GM12873 (cell line): ENCODE measurements around the gene ST3GAL3.

Experiments
- TF ChIP-seq, protein P1 (sequence below): IDR thresholded peaks from 2 replicates; pipeline ENCODE4 v1.5.1; 2012; ENCODE audit warnings: low read depth, mild to moderate bottlenecking, moderate library complexity, low read length, control low read depth; ENCODE audit not compliant: insufficient read depth; ENCODE audit errors: missing control alignments

The ST3GAL3 gene

DNA sequence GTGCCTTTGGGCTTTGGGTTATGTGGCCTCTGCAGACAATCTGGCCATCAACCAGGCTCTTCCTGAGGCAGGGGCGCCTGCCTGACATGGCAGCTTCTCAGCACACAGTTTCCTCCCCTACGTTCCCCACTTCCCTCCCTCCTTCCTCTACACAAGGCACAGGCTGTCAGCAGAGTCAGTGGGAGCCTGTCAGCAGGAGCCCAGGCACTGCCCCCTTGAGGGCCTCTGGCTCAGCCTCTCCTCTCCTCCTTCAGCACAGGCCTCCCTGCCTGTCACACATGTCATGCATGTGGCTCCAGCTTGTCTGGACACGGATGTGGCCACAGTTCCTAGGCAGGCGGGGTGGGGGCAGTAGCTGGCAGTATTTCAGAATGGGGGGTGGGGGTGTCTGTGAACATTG is 174.1 kb downstream of the ST3GAL3 start:
- TF ChIP-seq, protein P1, sequence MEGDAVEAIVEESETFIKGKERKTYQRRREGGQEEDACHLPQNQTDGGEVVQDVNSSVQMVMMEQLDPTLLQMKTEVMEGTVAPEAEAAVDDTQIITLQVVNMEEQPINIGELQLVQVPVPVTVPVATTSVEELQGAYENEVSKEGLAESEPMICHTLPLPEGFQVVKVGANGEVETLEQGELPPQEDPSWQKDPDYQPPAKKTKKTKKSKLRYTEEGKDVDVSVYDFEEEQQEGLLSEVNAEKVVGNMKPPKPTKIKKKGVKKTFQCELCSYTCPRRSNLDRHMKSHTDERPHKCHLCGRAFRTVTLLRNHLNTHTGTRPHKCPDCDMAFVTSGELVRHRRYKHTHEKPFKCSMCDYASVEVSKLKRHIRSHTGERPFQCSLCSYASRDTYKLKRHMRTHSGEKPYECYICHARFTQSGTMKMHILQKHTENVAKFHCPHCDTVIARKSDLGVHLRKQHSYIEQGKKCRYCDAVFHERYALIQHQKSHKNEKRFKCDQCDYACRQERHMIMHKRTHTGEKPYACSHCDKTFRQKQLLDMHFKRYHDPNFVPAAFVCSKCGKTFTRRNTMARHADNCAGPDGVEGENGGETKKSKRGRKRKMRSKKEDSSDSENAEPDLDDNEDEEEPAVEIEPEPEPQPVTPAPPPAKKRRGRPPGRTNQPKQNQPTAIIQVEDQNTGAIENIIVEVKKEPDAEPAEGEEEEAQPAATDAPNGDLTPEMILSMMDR, result no peak

DNA sequence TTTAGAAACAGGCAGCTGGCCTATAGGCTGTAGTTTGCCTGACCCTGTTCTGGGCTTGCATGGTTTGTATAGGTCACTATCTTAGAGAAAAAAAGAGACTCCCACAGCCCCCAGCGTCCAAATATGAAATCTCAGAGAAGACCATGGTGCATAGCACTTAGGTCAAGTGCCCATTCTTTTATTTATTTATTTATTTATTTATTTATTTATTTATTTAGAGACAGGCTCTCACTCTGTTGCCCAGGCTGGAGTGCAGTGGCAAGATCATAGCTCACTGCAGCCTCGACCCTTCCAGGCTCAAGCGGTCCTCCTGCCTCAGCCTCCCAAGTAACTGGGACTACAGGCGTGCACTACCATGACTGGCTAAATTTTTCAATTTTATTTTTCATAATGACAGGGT is 175.4 kb downstream of the ST3GAL3 start:
- TF ChIP-seq, protein P1, result no peak

DNA sequence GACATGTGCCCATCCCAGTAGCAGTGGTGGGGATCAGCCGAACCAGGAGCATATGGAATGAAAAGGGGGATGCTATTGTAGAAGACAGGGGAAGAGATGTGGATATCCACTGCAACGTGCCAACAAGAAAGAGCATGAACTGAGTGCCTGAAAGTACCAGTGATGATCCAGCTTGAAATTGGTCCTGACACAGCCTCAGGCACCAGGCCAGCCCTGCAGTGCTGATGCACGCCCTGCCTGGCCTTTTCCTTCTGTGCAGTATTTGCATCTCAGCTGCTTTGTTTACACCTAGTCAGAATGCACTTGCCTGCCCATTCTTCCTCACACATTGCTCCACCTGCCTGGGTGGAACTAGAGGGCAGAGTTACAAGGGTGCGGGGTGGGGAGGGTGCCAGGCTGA is 176.0 kb downstream of the ST3GAL3 start:
- TF ChIP-seq, protein P1, result no peak

DNA sequence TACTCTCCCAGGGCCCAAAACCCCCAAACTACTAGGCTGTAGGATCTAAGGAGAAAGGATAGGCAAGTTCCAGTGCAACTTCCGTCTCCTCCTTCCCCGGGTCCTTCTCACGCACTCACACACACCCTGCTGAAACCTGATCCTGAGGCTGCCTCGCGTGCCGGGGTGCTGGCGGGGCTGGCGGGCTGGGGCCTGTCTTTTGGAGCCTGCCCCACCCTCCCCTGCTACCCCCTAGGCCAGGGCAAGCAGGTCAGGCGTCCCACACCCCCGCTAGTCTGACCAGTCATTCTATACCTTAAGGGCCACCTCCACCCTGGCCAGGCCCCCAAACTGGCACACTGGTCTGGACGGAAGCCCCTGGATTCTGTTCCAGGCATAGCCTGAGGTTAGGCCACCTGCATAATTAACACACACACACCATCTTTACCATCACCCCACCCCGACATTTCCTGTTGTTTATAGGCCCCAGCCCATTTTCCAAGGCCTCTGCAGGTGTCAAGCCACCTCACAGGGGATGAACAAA is 178.0 kb downstream of the ST3GAL3 start:
- TF ChIP-seq, protein P1, result no peak

DNA sequence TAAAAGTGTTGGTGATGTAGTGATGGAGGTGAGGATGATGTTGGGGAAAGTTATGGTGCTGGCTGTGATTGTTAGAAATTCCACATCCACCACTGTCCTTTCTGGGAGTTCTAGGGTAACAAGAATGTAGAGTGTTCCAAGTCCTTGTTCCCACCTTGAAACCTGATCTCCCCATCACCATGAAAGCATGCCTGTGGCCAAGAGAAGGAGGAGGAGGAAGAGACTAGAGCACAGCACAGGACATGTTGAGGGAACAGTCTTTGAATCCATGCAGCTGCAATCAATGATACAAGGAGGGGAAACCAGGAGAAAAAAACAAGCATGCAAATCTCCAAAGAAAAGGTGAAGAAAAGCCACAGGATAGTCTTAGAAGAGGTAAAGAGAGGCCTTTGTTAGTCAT is 180.4 kb downstream of the ST3GAL3 start:
- TF ChIP-seq, protein P1, result no peak

GRCh38 chr1:43890815-43891214 is 183.5 kb downstream of the ST3GAL3 start:
- TF ChIP-seq, protein P1, result no peak

GRCh38 chr1:43893006-43893405 is 185.7 kb downstream of the ST3GAL3 start:
- TF ChIP-seq, protein P1, result no peak
